RWPE2 (cell line): ENCODE results near the gene GHDC.
"Not testable (repeated sequence)": the region's sequence is repeated elsewhere in the genome, so short reads cannot be mapped to it uniquely, and the experiment has no call there.

Experiments
- ATAC-seq: fragments of 200-7000 bp; cut with Tn5 transposase; 3 replicates; pipeline ENCODE4 v1.9.1; 2021; ENCODE audit warnings: low read depth
- DNase-seq: peaks from one replicate; pipeline ENCODE4 v3.0.0-alpha.2; 2020; ENCODE audit warnings: low spot score
- H3K27ac ChIP-seq: fragments of 450-650 bp; 2 replicates; pipeline ENCODE4 v1.5.1; 2017; ENCODE audit warnings: mild to moderate bottlenecking; ENCODE audit not compliant: poor library complexity, severe bottlenecking
- H3K27me3 ChIP-seq: fragments of 250-450 bp; sonication (Bioruptor Pico); 2 replicates; pipeline ENCODE4 v1.5.1; 2021; ENCODE audit warnings: mild to moderate bottlenecking, moderate library complexity; ENCODE audit not compliant: insufficient read depth, poor library complexity, severe bottlenecking
- H3K36me3 ChIP-seq: fragments of 250-450 bp; sonication (Bioruptor Pico); 2 replicates; pipeline ENCODE4 v1.5.1; 2020; ENCODE audit warnings: low read depth, mild to moderate bottlenecking, moderate library complexity
- H3K4me1 ChIP-seq: fragments of 250-450 bp; sonication (Bioruptor Pico); 2 replicates; pipeline ENCODE4 v1.5.1; 2021; ENCODE audit warnings: mild to moderate bottlenecking, moderate library complexity; ENCODE audit not compliant: insufficient read depth, poor library complexity, severe bottlenecking
- H3K4me3 ChIP-seq: fragments of 250-450 bp; sonication (Bioruptor Pico); 2 replicates; pipeline ENCODE4 v1.5.1; 2021; ENCODE audit warnings: mild to moderate bottlenecking, moderate library complexity; ENCODE audit not compliant: severe bottlenecking
- H3K9me3 ChIP-seq: fragments of 250-450 bp; sonication (Bioruptor Pico); 2 replicates; pipeline ENCODE4 v1.5.1; 2021; ENCODE audit warnings: mild to moderate bottlenecking, moderate library complexity; ENCODE audit not compliant: severe bottlenecking
- TF ChIP-seq, protein P1 (sequence below): fragments of 450-650 bp; IDR thresholded peaks from one replicate; pipeline ENCODE4 v1.5.1; 2017; ENCODE audit warnings: mild to moderate bottlenecking, moderate library complexity; ENCODE audit not compliant: poor library complexity, severe bottlenecking

Gene GHDC

DNA sequence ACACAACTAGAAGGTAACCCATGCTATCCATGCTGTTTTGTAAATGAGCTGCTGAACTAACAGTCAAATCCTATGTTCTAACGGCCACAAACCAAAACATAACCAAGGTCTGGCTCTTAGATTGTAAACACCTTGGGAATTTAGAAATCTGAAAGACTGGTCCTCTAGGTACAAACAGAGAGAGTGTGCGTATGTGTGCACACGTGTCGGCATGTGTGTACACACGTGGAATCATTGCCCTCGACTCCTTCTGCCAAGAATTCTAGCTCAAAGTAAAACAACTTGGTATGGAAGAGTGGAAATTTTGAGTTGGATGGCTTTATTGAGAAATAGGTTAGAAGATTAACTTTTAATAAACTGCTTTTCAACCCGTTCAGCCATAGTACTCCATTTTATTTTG, 18.1 kb upstream of the GHDC start:
- no peak for DNase-seq
- TF ChIP-seq, protein P1, sequence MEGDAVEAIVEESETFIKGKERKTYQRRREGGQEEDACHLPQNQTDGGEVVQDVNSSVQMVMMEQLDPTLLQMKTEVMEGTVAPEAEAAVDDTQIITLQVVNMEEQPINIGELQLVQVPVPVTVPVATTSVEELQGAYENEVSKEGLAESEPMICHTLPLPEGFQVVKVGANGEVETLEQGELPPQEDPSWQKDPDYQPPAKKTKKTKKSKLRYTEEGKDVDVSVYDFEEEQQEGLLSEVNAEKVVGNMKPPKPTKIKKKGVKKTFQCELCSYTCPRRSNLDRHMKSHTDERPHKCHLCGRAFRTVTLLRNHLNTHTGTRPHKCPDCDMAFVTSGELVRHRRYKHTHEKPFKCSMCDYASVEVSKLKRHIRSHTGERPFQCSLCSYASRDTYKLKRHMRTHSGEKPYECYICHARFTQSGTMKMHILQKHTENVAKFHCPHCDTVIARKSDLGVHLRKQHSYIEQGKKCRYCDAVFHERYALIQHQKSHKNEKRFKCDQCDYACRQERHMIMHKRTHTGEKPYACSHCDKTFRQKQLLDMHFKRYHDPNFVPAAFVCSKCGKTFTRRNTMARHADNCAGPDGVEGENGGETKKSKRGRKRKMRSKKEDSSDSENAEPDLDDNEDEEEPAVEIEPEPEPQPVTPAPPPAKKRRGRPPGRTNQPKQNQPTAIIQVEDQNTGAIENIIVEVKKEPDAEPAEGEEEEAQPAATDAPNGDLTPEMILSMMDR, result no peak
- Histone ChIP-seq H3K9me3 (no peaks in the 10 kb centered on the region), H3K36me3 (peaks cover 62% of the 10 kb centered on the region), H3K4me1 (no peaks in the 10 kb centered on the region), H3K27me3 (no peaks in the 10 kb centered on the region), H3K27ac (no peak overlapping the region), H3K4me3 (no peak overlapping the region)
- no peak for ATAC-seq

DNA sequence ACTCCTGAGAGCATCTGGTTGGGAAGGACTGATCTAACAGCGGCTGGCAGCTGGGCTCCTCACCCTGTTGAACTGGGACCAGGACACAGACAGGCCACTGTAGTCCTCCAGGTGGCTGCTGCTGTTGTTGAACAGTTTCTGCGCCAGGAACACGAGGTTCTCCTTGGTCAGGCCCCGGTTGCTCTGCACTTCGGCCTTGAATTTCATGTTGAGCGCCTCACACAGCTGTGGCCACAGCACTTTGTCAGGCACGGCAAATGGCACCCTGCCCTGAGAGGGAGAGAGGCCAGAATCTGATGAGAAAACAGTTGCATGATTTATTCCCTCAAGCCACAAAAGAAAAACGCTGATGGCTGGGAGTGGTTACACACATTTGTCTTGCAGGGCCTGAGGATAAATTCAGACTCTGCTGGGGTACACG, 17.6 kb upstream of the GHDC start:
- not testable (repeated sequence) for H3K4me3 ChIP-seq, H3K4me1 ChIP-seq, DNase-seq, ATAC-seq, H3K27me3 ChIP-seq, H3K9me3 ChIP-seq, H3K27ac ChIP-seq
- peaks cover 62% of the 10 kb centered on the region for H3K36me3 ChIP-seq

DNA sequence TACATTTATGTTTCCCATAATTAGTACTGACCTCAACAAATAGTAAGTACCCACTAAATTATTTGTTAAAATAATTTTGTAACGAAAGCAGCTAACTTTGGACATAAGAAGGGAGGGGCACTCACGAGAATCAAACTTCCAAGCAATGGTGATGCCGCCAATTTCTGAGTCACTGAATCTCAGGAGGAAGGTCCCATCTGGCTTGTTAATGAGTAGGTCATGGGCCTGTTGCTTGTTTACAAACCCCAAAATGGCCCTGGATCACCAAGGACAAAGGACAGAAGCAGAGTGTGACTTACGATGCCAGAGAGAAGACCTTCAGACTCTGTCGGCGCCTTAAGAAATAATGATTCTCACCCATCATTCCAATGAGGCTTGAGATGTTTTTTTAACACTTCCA, 15.8 kb upstream of the GHDC start:
- Histone ChIP-seq H3K36me3 (peaks cover 58% of the 10 kb centered on the region), H3K27me3 (no peaks in the 10 kb centered on the region), H3K4me1 (no peaks in the 10 kb centered on the region), H3K9me3 (no peaks in the 10 kb centered on the region), H3K27ac (no peak overlapping the region), H3K4me3 (no peak overlapping the region)
- TF ChIP-seq, protein P1, result no peak
- DNase-seq (no peak), ATAC-seq (no peak)

DNA sequence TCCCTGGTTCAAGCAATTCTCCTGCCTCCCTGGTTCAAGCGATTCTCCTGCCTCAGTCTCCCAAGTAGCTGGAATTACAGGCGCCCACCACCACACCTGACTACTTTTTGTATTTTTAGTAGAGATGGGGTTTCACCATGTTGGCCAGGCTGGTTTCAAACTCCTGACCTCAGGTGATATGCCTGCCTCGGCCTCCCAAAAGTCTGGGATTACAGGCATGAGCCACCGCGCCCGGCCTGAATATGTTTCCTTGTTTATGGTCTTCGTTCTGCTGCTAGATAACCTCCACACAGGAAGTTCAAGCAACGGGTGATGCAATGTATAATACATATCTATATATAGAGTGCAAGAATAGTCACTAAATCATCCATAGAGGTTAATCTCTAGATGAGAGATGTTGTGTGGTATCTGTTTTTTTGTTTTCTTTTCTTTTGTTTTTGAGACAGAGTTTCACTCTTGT, 11.9 kb upstream of the GHDC start:
- not testable (repeated sequence) for H3K9me3 ChIP-seq, H3K27me3 ChIP-seq, H3K27ac ChIP-seq, DNase-seq, H3K4me1 ChIP-seq, ATAC-seq, H3K4me3 ChIP-seq
- peaks cover 54% of the 10 kb centered on the region for H3K36me3 ChIP-seq

DNA sequence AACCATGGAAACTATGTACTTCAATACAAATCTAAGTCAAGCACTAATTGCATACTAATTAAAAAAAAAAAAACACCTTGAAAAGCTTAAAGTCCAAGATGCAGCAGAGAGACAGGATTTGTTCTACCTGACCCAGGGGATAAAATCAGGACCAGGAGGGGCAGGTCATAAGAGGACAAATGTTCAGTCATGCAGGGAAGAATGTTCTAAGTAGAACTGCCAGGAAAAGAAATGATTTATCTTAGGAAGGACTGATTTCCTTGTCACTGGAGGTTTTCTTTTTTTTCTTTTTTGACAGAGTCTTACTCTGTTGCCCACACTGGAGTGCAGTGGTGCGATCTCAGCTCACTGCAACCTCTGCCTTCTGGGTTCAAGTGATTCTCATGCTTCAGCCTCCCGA, 9.1 kb upstream of the GHDC start:
- H3K9me3 ChIP-seq, result no peaks in the 10 kb centered on the region
- DNase-seq, result no peak
- H3K4me3 ChIP-seq, result no peak overlapping the region
- no peaks in the 10 kb centered on the region for H3K27me3 ChIP-seq
- no peak overlapping the region for H3K27ac ChIP-seq
- H3K4me1 ChIP-seq, result no peaks in the 10 kb centered on the region
- peaks cover 27% of the 10 kb centered on the region for H3K36me3 ChIP-seq
- ATAC-seq, result no peak
- TF ChIP-seq, protein P1, result no peak

DNA sequence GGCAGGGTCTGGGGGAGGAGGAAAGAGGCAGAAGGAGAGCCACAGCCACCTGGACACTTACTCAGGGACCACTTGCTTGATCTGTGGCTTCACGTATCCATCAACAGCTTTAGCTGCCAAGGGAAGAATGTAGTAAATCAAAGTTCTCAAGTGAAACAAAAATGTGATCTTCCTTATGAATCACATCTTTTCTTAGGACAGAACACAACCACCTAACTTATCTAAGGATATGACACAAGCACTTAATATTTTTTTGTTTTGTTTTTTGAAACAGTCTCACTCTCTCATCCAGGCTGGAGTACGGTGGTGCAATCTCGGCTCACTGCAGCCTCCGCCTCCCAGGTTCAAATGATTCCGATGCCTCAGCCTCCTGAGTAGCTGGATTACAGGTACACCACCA, 8.4 kb upstream of the GHDC start:
- ATAC-seq (no peak), DNase-seq (no peak)
- Histone ChIP-seq H3K27ac (no peak overlapping the region), H3K4me1 (no peaks in the 10 kb centered on the region), H3K4me3 (no peak overlapping the region), H3K27me3 (no peaks in the 10 kb centered on the region), H3K36me3 (peaks cover 24% of the 10 kb centered on the region), H3K9me3 (no peaks in the 10 kb centered on the region)
- TF ChIP-seq, protein P1, result no peak
